H4 (cell line): ENCODE measurements around the gene DCPS. TPM values are rescaled to one million over a fixed set of nuclear protein-coding genes. Genes with fewer than 3 reads are reported as not detected.

Source experiments
- DNase-seq: peaks from one replicate; pipeline ENCODE4 v3.0.0-alpha.2; 2015; ENCODE audit warnings: low spot score
- total RNA-seq: library from RNA; depleted of rRNA; stranded (reverse); fragments of >200 nt; shearing (Covaris generic); gene quantifications from 2 replicates; pipeline ENCODE4 v1.2.3, GENCODE V29; 2014

DCPS gene
- total RNA-seq, 1 experiment from 2014 or later: 36.9 TPM

DNA sequence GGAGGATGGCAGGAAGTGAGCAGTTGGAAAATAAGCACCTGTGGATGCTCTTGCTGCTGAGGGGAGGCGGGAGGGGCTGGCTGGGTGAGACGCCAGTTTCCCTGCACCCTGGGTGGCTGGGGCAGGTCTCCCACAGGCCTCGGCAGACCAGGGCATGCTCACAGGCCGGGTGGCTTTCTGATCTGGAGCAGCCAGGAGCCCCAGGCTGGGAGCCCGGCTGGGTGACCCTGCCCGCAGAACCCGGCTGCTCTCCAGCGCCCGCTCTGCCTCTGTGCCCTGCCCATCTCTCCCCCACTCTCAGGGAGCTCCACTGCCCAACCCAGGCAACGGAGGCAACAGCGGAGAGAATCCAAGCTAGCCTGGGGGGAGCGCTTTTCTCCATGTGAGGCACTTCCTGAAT lies 24.6 kb downstream of the DCPS start:
- no peak for DNase-seq

GRCh38 chr11:126328938-126329643 lies 25.2 kb downstream of the DCPS start:
- no peak for DNase-seq

DNA sequence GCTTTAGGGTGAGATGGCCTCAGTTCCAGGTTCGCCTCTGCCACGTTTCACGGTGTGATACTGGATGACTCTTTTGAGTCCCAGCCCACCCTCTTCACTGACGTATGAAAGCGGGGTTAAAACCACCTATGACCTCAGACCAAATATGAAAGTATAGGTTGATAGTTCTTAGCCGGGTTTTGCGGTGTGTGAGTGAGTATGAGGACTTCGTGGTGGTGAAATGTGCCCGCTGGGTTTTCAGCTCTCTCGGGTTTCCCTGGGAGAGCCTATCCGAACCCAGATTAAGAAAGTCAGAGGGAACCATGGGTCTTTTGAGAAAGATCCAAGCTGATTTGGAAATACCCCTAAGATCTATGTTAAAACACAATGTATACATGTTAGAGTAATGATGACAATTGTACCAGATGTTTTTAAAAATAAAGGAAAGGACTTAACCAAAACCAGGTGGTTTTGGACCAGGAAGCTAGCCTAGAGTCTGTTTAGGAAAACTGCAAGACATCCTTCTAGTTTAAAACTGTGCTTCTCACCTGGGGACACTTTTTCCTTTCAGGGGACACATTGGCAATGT lies 25.9 kb downstream of the DCPS start:
- DNase-seq: no peak

- no peak for DNase-seq
These were observed 27.4 kb downstream of the DCPS start for GRCh38 chr11:126331286-126331685.

DNA sequence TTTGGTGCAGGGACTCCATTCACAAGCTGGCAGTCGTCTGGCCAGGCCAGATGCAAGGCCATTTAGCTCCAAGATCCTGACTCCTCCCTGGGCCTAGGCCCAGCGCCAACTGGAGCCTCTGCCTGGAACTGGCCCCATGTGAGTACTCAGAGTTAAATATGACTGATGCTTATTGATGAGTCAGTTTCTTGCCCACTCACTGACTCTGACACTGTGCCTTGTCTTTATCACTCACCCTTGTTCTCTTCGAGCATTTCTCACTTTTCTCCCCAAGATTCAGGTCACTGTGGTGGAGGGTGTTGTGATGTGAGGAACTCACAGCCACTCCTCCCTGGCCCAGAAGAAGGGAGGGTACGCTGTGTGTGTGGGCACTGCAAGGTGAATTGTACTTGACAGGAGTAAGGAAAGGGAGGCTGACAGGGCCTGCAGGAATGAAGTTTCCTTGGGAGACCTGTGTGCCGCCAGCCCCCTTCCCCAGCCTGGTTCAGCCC lies 28.4 kb downstream of the DCPS start:
- peak; percentile 30 for DNase-seq

- no peak for DNase-seq
These were observed 29.3 kb downstream of the DCPS start for GRCh38 chr11:126333142-126333541.

GRCh38 chr11:126334659-126335462 lies 31.0 kb downstream of the DCPS start:
- DNase-seq: no peak

DNA sequence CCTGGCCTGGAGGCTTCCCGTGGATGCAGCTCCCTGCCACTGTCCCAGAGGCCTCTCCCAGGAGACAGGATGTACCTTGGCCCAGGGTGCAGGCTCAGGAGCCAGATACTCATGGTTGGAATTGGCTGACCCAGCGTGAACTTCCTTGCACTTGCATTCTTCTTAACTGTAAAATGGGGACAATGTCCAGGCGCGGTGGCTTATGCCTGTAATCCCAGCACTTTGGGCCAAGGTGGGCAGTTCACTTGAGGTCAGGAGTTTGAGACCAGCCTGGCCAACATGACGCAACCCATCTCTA lies 31.6 kb downstream of the DCPS start:
- DNase-seq: no peak

DNA sequence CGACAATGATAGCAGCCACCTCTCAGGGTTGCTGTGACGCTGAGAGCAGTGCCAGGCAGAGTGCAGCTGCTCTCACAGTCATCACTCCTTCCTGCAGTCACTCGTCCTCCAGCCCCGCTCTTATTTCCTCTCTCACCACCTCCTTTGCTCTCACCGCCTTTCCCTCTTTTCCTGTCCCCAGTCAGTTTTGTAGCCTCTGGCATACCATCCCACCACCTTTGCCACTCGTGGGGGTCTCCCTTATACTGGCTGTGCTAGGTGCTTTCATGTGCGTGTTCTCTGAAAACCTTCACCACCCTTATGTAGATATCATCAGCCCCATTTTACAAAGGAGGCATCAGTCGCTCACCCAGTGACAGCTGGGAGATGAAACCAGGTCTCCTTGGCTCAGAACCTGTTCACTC lies 32.3 kb downstream of the DCPS start:
- DNase-seq: no peak

GRCh38 chr11:126336671-126337101 lies 32.8 kb downstream of the DCPS start:
- no peak for DNase-seq

DNA sequence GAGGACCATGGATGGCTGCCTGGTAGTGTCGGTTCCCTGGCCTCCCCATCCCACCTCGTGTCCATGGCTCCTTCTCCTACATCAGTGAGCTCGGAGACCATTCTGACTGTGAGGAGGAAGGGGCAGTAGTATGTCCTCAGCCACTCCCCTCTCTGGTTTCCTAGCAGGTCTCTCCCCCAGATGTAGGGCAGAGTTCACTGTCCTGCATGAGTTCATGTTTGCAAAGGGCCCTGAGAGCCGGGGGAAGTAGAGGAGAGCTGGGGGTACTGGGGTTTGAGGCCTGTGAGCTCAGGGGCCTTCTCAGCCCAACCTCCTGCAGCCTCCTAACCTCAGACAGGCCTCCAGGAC lies 33.2 kb downstream of the DCPS start:
- no peak for DNase-seq

- no peak for DNase-seq
These were observed 33.8 kb downstream of the DCPS start for GRCh38 chr11:126337474-126338241.

GRCh38 chr11:126338346-126339055 lies 34.6 kb downstream of the DCPS start:
- DNase-seq: no peak

GRCh38 chr11:126339073-126339862 lies 35.4 kb downstream of the DCPS start:
- DNase-seq: no peak

DNA sequence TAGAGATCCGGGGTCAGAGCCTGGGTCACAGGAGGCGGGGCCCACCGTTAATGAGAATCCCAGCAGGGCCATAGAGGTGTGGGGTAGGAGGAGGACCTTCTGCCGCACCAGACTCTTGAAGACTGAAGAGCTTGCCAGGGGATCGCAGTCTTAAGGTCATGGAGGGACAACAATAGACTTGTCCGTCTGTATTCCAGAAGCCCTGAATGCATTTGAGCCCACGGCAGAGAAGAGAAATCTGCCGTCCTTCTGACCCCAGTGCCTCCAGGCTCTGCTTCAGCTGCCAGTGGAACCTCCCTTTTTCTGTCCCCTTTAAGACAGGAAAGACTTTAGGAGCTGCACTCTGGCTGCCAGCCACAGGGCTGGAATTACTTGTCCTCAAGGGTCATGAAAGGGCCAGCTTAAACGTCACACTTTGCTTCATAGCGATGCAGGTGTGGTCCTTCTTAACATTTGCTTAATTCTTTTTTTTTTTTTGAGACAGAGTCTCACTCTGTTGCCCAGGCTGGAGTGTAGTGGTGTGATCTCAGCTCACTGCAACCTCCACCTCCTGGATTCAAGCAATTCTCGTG lies 36.1 kb downstream of the DCPS start:
- DNase-seq: peak; percentile 40

- no peak for DNase-seq
These were observed 37.2 kb downstream of the DCPS start for GRCh38 chr11:126340960-126341606.

GRCh38 chr11:126341760-126342161 lies 37.9 kb downstream of the DCPS start:
- peak; percentile 75 for DNase-seq

DNA sequence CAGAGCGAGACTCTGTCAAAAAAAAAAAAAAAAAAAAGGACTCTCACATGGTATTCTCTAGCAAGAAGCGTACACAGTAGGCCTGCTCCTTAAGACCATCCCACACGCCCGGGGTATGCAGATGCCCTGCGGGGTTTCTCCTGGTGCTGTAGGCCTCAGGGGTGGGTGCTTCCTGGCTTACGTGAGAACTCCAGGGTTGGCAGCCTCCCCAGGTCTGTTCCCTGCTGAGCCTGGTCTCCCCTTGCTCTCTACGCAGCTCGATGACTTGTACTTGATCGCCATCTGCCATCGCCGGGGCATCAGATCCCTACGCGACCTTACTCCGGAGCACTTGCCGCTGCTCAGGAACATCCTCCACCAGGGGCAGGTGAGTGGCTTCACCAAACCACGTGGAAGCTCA lies 39.2 kb downstream of the DCPS start:
- DNase-seq: no peak

- DNase-seq: no peak
These were observed 40.6 kb downstream of the DCPS start for GRCh38 chr11:126344141-126345080.
